ENCODE results near the gene HS6ST3. TPM values are rescaled to one million over a fixed set of nuclear protein-coding genes. Genes with fewer than 3 reads are reported as not detected.

Gene HS6ST3
- total RNA-seq, 2 donors from 2014 or later, result 0.02 to 0.13 TPM

- no peak for DNase-seq
- Histone ChIP-seq H3K27ac (no peak overlapping the region), H3K4me1 (no peaks in the 10 kb centered on the region), H3K4me3 (no peak overlapping the region), H3K9me3 (no peaks in the 10 kb centered on the region), H3K27me3 (no peaks in the 10 kb centered on the region), H3K9ac (ENCODE audit: low read depth in 2 of 2, low read length in 2 of 2) (no peak overlapping the region), H3K36me3 (no peaks in the 10 kb centered on the region)
- intact Hi-C loops (cut with DNase I), result no loop called here
- TF ChIP-seq CTCF (IDR thresholded peaks at IDR 0.05), result no peak
These were observed 190.0 kb downstream of the HS6ST3 start for GRCh38 chr13:96279904-96280303.

- intact Hi-C loops (cut with DNase I), result no loop called here
- Histone ChIP-seq H3K9ac (ENCODE audit: low read depth in 2 of 2, low read length in 2 of 2) (no peak overlapping the region), H3K27me3 (no peaks in the 10 kb centered on the region), H3K4me3 (no peak overlapping the region), H3K9me3 (no peaks in the 10 kb centered on the region), H3K27ac (no peak overlapping the region), H3K36me3 (no peaks in the 10 kb centered on the region), H3K4me1 (no peaks in the 10 kb centered on the region)
- TF ChIP-seq CTCF (IDR thresholded peaks at IDR 0.05), result no peak
- no peak for DNase-seq
These were observed 195.1 kb downstream of the HS6ST3 start for GRCh38 chr13:96284971-96285370.

GRCh38 chr13:96285729-96286128 lies 195.8 kb downstream of the HS6ST3 start:
- H3K36me3 ChIP-seq, result no peaks in the 10 kb centered on the region
- H3K27me3 ChIP-seq, result no peaks in the 10 kb centered on the region
- no peak overlapping the region for H3K9ac ChIP-seq (ENCODE audit: low read depth in 2 of 2, low read length in 2 of 2)
- no peaks in the 10 kb centered on the region for H3K9me3 ChIP-seq
- H3K4me3 ChIP-seq, result no peak overlapping the region
- no peak overlapping the region for H3K27ac ChIP-seq
- no peaks in the 10 kb centered on the region for H3K4me1 ChIP-seq
- intact Hi-C loops (cut with DNase I), result no loop called here
- TF ChIP-seq CTCF (IDR thresholded peaks at IDR 0.05), result no peak
- no peak for DNase-seq

GRCh38 chr13:96294930-96295881 lies 205.3 kb downstream of the HS6ST3 start:
- intact Hi-C loops (cut with DNase I), result no loop called here
- H3K4me1 ChIP-seq, result no peaks in the 10 kb centered on the region
- no peak for DNase-seq
- H3K4me3 ChIP-seq, result no peak overlapping the region
- H3K9ac ChIP-seq (ENCODE audit: low read depth in 2 of 2, low read length in 2 of 2), result no peak overlapping the region
- H3K27me3 ChIP-seq, result no peaks in the 10 kb centered on the region
- no peaks in the 10 kb centered on the region for H3K36me3 ChIP-seq
- TF ChIP-seq CTCF (IDR thresholded peaks at IDR 0.05), result no peak
- H3K27ac ChIP-seq, result no peak overlapping the region
- H3K9me3 ChIP-seq, result no peaks in the 10 kb centered on the region

- Histone ChIP-seq H3K27ac (no peak overlapping the region), H3K9ac (ENCODE audit: low read depth in 2 of 2, low read length in 2 of 2) (no peak overlapping the region), H3K9me3 (no peaks in the 10 kb centered on the region), H3K4me3 (no peak overlapping the region), H3K27me3 (no peaks in the 10 kb centered on the region), H3K36me3 (no peaks in the 10 kb centered on the region), H3K4me1 (no peaks in the 10 kb centered on the region)
- no peak for TF ChIP-seq CTCF (IDR thresholded peaks at IDR 0.05)
- DNase-seq, result no peak
- intact Hi-C loops (cut with DNase I), result no loop called here
These were observed 207.5 kb downstream of the HS6ST3 start for GRCh38 chr13:96297360-96297759.

All from colonic mucosa (tissue), 4 donors.